ENCODE measurements around the gene SFXN5. TPM values are rescaled to one million over a fixed set of nuclear protein-coding genes. Genes with fewer than 3 reads are reported as not detected.

SFXN5 gene
- polyA plus RNA-seq, 1 donor from 2014 or later, result 5.8 TPM

DNA sequence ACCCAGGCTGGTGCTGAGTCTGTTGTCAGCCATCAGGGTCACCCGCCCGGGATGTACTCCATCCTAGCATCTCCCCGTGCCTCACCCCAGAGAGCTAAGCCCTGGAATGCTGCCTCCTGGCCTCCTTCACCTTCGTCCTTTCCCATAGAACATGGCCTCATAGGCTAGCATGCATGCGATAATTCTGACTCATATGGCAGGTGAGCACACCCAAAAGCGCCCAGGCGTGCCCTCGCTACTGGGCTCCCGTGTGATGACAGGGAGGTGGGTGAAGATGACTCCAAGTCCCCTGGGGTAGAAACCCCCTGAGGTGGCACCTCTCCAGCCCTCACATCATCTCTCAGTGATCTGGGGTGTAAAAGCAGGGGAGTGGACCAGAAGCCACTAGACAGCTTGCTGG, 177.0 kb downstream of the SFXN5 start:
- Histone ChIP-seq H3K36me3 (ENCODE audit: insufficient read depth, low read length) (no peaks in the 10 kb centered on the region), H3K9ac (ENCODE audit: low read length) (no peak overlapping the region), H3F3A (ENCODE audit: insufficient read depth, low read length, poor library complexity, severe bottlenecking) (no peaks in the 10 kb centered on the region), H3K9me3 (ENCODE audit: low read length) (no peaks in the 10 kb centered on the region), H3K4me2 (ENCODE audit: low read length) (no peak overlapping the region), H2AFZ (ENCODE audit: low read depth, low read length) (no peak overlapping the region), H3K27ac (ENCODE audit: low read length) (no peak overlapping the region), H3K79me2 (replicated peaks; ENCODE audit: insufficient read depth, low read length) (no peaks in the 10 kb centered on the region), H3K4me3 (ENCODE audit: low read length) (no peak overlapping the region), H4K20me1 (ENCODE audit: insufficient read depth) (no peaks in the 10 kb centered on the region), H3K9me2 (ENCODE audit: insufficient read depth, low read length) (no peaks in the 10 kb centered on the region), H3K27me3 (ENCODE audit: insufficient read depth, low read depth, low read length) (no peaks in the 10 kb centered on the region)
- TF ChIP-seq RAD21 (conservative IDR thresholded peaks at IDR 0.05) (no peak), MXI1 (conservative IDR thresholded peaks at IDR 0.05; ENCODE audit: poor library complexity, severe bottlenecking) (no peak), EP300 (conservative IDR thresholded peaks at IDR 0.05; ENCODE audit: poor library complexity, severe bottlenecking) (no peak), SMC3 (conservative IDR thresholded peaks at IDR 0.05; ENCODE audit: poor library complexity) (no peak), EZH2 (IDR thresholded peaks at IDR 0.05; ENCODE audit: borderline replicate concordance, insufficient read depth, low read length, poor library complexity, severe bottlenecking) (no peak), TAF1 (IDR thresholded peaks at IDR 0.05; ENCODE audit: low read depth) (no peak), POLR2AphosphoS5 (IDR thresholded peaks at IDR 0.05) (no peak), CTCF (IDR thresholded peaks at IDR 0.05; ENCODE audit: poor library complexity, severe bottlenecking) (no peak)
- TF ChIP-seq, protein P1, sequence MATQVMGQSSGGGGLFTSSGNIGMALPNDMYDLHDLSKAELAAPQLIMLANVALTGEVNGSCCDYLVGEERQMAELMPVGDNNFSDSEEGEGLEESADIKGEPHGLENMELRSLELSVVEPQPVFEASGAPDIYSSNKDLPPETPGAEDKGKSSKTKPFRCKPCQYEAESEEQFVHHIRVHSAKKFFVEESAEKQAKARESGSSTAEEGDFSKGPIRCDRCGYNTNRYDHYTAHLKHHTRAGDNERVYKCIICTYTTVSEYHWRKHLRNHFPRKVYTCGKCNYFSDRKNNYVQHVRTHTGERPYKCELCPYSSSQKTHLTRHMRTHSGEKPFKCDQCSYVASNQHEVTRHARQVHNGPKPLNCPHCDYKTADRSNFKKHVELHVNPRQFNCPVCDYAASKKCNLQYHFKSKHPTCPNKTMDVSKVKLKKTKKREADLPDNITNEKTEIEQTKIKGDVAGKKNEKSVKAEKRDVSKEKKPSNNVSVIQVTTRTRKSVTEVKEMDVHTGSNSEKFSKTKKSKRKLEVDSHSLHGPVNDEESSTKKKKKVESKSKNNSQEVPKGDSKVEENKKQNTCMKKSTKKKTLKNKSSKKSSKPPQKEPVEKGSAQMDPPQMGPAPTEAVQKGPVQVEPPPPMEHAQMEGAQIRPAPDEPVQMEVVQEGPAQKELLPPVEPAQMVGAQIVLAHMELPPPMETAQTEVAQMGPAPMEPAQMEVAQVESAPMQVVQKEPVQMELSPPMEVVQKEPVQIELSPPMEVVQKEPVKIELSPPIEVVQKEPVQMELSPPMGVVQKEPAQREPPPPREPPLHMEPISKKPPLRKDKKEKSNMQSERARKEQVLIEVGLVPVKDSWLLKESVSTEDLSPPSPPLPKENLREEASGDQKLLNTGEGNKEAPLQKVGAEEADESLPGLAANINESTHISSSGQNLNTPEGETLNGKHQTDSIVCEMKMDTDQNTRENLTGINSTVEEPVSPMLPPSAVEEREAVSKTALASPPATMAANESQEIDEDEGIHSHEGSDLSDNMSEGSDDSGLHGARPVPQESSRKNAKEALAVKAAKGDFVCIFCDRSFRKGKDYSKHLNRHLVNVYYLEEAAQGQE (IDR thresholded peaks at IDR 0.05; ENCODE audit: borderline replicate concordance), result no peak

GRCh38 chr2:72893594-72894319, 177.8 kb downstream of the SFXN5 start:
- Histone ChIP-seq H2AFZ (ENCODE audit: low read depth, low read length) (no peak overlapping the region), H3K9me3 (ENCODE audit: low read length) (no peaks in the 10 kb centered on the region), H3K4me3 (ENCODE audit: low read length) (no peak overlapping the region), H3K36me3 (ENCODE audit: insufficient read depth, low read length) (no peaks in the 10 kb centered on the region), H3K27ac (ENCODE audit: low read length) (no peak overlapping the region), H3K9ac (ENCODE audit: low read length) (no peak overlapping the region), H3K27me3 (ENCODE audit: insufficient read depth, low read depth, low read length) (no peaks in the 10 kb centered on the region), H3K4me2 (ENCODE audit: low read length) (no peak overlapping the region), H4K20me1 (ENCODE audit: insufficient read depth) (no peaks in the 10 kb centered on the region), H3K79me2 (replicated peaks; ENCODE audit: insufficient read depth, low read length) (no peaks in the 10 kb centered on the region), H3F3A (ENCODE audit: insufficient read depth, low read length, poor library complexity, severe bottlenecking) (no peaks in the 10 kb centered on the region), H3K9me2 (ENCODE audit: insufficient read depth, low read length) (no peaks in the 10 kb centered on the region)
- TF ChIP-seq CTCF (IDR thresholded peaks at IDR 0.05; ENCODE audit: poor library complexity, severe bottlenecking) (peak; percentile 80), EZH2 (IDR thresholded peaks at IDR 0.05; ENCODE audit: borderline replicate concordance, insufficient read depth, low read length, poor library complexity, severe bottlenecking) (no peak), SMC3 (conservative IDR thresholded peaks at IDR 0.05; ENCODE audit: poor library complexity) (peak; percentile 82), RAD21 (conservative IDR thresholded peaks at IDR 0.05) (peak; percentile 79)

Measured in neural cell (in vitro differentiated cells).